ENCODE results near the gene VWA5A. TPM values are rescaled to one million over a fixed set of nuclear protein-coding genes. Genes with fewer than 3 reads are reported as not detected.

The VWA5A gene
- total RNA-seq, 3 donors from 2014 or later: 41.2 to 97.3 (median 55.8) TPM

- no peaks in the 10 kb centered on the region for H3K36me3 ChIP-seq (ENCODE audit: low read depth)
- no peaks in the 10 kb centered on the region for H3K4me1 ChIP-seq (ENCODE audit: low read depth)
- DNase-seq (no peak), ATAC-seq (no peak)
- intact Hi-C loops (cut with DNase I, micrococcal nuclease): no loop called here
- TF ChIP-seq, protein P1, sequence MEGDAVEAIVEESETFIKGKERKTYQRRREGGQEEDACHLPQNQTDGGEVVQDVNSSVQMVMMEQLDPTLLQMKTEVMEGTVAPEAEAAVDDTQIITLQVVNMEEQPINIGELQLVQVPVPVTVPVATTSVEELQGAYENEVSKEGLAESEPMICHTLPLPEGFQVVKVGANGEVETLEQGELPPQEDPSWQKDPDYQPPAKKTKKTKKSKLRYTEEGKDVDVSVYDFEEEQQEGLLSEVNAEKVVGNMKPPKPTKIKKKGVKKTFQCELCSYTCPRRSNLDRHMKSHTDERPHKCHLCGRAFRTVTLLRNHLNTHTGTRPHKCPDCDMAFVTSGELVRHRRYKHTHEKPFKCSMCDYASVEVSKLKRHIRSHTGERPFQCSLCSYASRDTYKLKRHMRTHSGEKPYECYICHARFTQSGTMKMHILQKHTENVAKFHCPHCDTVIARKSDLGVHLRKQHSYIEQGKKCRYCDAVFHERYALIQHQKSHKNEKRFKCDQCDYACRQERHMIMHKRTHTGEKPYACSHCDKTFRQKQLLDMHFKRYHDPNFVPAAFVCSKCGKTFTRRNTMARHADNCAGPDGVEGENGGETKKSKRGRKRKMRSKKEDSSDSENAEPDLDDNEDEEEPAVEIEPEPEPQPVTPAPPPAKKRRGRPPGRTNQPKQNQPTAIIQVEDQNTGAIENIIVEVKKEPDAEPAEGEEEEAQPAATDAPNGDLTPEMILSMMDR (IDR thresholded peaks at IDR 0.05): no peak
- no peak overlapping the region for H3K4me3 ChIP-seq
- no peaks in the 10 kb centered on the region for H3K9me3 ChIP-seq
Measured at GRCh38 chr11:124077266-124077665, 38.0 kb upstream of the VWA5A start.

DNA sequence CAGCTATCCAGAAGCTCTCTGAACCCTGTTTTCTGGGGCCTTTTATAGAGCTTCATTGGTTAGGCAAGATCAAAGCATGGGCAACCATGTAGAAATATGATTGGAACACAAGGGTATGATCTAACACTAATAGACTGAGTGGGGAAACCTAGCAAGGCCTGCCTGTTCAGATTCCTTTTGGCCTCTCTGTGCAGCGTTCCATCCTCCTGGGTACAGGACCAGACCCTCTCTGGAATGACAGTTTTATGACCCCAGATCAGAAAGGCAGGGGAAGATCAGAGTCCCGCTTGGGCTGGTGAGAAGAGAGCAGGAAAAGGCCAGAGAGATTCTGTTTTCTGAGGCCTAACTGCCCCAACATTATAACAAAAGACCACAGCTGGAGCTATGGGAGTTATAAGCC is 36.7 kb upstream of the VWA5A start:
- DNase-seq (no peak), ATAC-seq (no peak)
- no peaks in the 10 kb centered on the region for H3K9me3 ChIP-seq
- H3K4me3 ChIP-seq: no peak overlapping the region
- H3K36me3 ChIP-seq (ENCODE audit: low read depth): no peaks in the 10 kb centered on the region
- intact Hi-C loops (cut with DNase I, micrococcal nuclease): no loop called here
- H3K4me1 ChIP-seq (ENCODE audit: low read depth): no peaks in the 10 kb centered on the region
- TF ChIP-seq, protein P1 (IDR thresholded peaks at IDR 0.05): no peak

DNA sequence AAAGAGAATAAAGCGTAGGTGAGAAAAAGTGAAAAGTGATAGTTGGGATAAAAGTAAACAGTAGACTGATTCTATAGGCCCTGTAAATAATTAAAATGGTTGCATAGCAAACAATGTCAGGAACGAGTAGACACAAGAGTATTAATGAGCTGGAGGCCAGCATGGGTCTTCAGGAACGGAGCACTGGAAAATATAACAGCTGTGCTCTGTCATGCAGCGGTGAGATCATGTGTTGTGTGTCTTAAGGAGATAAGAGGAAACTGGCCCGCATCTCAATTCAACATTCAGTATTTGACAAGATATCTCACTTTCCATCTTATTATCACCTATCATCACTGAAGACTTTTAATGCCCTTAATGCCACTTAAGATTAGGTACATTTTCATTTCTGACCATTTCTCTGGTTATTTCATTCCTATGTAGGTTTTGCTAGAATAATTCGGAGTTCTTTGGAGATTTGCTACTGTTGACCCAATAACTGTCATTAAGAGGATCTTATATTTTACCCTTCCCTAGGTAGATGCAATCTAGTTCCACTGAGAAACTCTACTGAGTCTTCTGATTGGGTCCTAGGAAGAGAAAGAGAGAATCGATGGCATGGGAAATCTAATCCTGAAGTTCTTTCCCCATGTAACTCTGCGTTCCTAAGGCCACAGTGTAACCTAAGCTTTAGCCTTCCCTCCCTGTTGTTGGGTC is 35.5 kb upstream of the VWA5A start:
- no peaks in the 10 kb centered on the region for H3K9me3 ChIP-seq
- H3K4me3 ChIP-seq: no peak overlapping the region
- no peaks in the 10 kb centered on the region for H3K4me1 ChIP-seq (ENCODE audit: low read depth)
- DNase-seq (no peak), ATAC-seq (no peak)
- TF ChIP-seq, protein P1 (IDR thresholded peaks at IDR 0.05): no peak
- intact Hi-C loops (cut with DNase I, micrococcal nuclease): no loop called here
- no peaks in the 10 kb centered on the region for H3K36me3 ChIP-seq (ENCODE audit: low read depth)

GRCh38 chr11:124080327-124081001 is 34.8 kb upstream of the VWA5A start:
- TF ChIP-seq, protein P1 (IDR thresholded peaks at IDR 0.05): no peak
- Histone ChIP-seq H3K36me3 (ENCODE audit: low read depth) (no peaks in the 10 kb centered on the region), H3K9me3 (no peaks in the 10 kb centered on the region), H3K4me1 (ENCODE audit: low read depth) (no peaks in the 10 kb centered on the region), H3K4me3 (no peak overlapping the region)
- no peak for ATAC-seq
- intact Hi-C loops (cut with DNase I, micrococcal nuclease): no loop called here
- no peak for DNase-seq

GRCh38 chr11:124081483-124081882 is 33.8 kb upstream of the VWA5A start:
- DNase-seq (no peak), ATAC-seq (no peak)
- Histone ChIP-seq H3K36me3 (ENCODE audit: low read depth) (no peaks in the 10 kb centered on the region), H3K9me3 (no peaks in the 10 kb centered on the region), H3K4me1 (ENCODE audit: low read depth) (no peaks in the 10 kb centered on the region), H3K4me3 (no peak overlapping the region)
- TF ChIP-seq, protein P1 (IDR thresholded peaks at IDR 0.05): no peak
- intact Hi-C loops (cut with DNase I, micrococcal nuclease): no loop called here
